ENCODE data around the gene RGL3.
"Not testable (repeated sequence)": the region's sequence is repeated elsewhere in the genome, so short reads cannot be mapped to it uniquely, and the experiment has no call there.

RGL3 gene, protein sequence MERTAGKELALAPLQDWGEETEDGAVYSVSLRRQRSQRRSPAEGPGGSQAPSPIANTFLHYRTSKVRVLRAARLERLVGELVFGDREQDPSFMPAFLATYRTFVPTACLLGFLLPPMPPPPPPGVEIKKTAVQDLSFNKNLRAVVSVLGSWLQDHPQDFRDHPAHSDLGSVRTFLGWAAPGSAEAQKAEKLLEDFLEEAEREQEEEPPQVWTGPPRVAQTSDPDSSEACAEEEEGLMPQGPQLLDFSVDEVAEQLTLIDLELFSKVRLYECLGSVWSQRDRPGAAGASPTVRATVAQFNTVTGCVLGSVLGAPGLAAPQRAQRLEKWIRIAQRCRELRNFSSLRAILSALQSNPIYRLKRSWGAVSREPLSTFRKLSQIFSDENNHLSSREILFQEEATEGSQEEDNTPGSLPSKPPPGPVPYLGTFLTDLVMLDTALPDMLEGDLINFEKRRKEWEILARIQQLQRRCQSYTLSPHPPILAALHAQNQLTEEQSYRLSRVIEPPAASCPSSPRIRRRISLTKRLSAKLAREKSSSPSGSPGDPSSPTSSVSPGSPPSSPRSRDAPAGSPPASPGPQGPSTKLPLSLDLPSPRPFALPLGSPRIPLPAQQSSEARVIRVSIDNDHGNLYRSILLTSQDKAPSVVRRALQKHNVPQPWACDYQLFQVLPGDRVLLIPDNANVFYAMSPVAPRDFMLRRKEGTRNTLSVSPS

DNA sequence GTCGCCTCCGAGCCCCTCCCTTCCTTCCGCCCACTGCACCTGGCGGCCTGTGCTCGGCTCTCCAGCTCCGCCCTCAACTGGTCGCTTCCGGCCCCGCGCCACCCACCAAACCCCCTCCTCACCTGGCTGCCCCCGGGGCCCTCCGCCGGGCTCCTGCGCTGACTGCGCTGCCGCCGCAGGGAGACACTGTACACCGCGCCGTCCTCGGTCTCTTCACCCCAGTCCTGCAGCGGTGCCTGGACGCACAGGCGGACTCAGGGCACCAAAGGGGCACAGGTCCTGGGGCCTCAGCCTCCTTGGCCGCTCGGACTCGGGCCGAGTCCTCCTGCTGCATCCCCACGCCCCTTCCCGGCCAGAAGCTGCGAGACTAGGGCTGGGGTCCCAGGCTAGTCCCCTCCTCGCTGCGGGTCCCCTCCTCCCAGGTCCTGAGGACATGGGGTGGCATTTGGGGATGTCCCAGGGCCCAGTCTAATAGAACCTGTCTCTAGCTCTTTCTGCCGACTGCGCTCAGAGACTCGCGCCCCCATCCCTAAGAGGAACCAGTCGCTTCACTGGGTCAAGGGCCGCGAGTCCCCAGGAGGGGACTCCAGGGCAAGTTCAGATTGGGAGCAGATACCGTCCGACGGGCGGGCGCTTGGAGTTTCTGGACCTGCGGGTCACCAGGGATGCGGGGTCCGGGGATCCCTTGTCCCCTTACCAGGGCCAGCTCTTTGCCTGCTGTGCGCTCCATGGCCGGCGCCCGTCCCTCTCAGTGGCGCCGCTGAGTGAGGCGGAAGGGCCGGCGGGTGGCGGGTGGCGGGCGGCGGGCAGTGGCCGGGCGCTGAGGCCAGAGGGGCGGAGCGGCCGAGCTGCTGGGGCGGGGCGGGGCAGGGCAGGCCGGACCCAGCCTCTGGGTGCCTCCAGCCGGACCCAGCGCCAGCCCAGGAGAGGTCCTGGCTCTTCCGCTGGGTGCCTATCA lies at the start of gene RGL3:
Gene RGL3, minus strand, starts transcription at position 766 of the 958 bp plus-strand sequence. Its CDS starts 36 bp downstream, at position 730.
- peak; percentile 5 for DNase-seq

DNA sequence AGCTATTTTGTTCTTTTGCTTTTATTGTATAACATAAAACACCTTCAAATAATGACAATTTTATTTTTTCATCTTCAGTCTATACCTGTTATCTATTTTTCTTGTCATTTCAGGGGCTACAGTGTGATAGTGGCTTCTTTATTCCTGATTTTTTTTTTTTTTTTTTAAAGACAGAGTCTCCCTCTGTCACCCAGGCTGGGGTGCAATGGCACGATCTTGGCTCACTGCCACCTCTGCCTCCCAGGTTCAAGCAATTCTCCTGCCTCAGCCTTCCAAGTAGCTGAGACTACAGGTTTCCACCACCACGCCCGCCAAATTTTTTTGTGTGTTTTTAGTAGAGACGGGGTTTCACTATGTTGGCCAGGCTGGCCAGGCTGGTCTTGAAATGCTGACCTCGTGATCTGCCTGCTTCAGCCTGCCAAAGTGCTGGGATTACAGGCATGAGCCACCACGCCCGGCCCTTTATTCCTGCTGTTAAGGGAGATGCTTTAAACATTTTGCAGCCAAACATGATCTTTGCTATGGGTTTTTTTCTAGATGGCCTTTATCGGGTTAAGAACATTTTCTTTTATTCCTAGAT lies 49.2 kb upstream of the RGL3 start:
- DNase-seq: not testable (repeated sequence)

DNA sequence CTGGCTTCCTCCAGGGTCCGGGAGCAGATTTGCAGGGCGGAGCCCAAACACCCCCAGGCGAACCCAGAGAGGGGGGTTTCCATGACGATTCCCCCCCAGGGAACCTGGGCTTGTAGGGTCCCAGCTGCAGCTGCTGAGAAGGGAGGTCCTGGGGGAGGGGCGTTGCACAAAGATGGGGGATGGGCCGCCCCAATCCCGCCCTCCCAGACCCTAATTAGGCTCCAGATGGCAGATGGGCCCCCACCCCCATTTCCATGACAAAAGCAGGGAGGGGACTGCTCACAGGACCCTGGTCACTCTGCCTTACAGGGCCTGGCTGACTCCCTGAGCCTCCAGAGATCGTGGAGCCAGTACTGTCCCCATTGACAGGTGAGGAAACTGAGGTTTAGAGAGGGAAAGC lies 46.5 kb upstream of the RGL3 start:
- DNase-seq: no peak

DNA sequence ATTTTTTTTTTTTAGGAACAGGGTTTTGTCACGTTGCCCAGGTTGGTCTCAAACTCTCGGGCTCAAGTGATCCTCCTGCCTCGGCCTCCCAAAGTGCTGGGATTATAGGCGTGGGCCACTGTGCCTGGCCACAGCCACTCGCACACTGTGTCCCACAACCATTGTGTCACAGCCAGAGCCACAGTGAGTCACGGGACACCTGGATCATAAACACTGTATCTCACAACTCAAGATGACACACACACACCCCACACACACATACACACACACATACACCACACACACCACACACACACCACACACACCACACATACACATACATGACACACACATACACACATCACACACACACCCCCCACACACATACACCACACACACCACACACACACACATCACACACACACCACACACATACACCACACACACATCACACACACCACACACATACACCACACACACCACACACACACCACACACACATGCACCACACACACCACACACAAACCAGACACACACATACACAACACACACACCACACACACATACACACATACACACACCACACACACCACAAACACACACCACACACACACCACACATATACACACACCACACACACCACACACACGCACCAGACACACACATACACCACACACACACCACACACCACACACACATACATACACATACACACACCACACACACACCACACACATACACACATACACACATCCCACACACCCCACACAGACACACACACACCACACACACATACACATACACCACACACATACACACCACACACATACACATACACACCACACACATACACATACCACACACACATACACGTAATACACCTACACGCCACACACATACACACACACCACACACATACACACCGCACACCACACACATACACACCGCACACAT lies 45.5 kb upstream of the RGL3 start:
- DNase-seq: no peak

DNA sequence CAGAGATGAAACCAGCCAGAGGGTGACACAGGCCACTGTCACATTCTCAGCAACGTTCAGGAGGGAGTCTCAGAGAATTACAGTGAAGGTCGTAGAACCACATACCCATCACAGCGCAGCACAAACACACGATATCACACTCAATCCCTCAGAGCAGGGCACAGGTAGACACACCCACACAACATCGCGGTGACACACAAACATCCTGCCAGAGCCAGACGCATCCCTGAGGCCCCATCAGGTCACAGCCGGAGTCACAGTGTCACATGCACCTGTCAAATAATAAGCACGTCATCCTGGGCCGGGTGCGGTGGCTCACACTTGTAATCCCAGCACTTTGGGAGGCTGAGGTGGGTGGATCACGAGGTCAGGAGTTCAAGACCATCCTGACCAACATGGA lies 44.3 kb upstream of the RGL3 start:
- peak; percentile 21 for DNase-seq

DNA sequence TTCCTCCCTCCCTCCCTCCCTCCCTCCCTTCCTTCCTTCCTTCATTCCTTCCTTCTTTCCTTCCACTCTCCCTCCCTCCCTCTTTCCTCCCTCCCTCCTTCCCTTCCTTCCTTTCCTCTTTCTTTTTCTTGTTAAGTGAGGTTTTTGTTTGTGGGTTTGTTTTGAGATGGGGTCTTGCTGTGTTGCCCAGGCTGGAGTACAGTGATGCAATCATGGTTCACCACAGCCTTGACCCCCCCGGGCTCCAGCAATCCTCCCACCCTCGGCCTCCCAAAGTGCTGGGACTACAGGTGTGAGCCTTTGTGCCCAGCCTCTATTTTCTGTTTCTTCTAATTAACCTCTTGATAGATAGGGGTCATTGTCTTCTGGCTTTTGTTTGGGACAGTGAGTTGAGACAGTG lies 42.3 kb upstream of the RGL3 start:
- DNase-seq: no peak

DNA sequence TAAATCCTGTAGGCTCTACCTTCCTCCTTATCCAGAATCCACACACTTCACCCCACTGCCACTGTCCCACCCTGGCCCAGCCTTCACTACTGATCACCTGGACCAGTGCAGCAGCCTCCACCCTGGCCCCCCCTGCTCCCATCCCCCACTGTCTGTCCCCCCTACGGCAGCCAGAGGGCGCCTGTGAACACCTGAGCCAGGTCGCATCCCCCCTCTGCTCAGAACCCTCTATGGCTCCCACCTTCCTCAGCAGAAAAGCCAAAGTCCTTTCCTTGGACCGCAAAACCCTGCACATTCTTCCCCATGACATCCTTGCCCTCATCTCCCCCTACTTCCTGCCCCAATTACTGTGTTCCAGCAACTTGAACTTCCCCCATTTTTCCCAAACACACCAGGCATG lies 41.1 kb upstream of the RGL3 start:
- no peak for DNase-seq

DNA sequence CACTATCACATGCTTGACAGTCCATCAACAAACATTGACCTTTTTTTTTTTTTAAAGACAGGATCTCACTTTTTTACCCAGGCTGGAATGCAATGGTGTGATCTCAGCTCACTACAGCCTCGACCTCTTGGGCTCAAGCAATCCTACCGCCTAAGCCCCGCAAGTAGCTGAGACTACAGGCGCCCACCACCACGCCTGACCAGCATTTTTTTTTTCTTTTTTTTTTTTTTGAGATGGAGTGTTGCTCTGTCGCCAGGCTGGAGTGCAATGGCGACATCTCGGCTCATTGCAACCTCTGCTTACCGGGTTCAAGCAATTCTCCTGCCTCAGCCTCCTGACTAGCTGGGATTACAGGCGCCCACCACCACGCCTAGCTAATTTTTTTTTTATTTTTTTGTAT lies 39.8 kb upstream of the RGL3 start:
- not testable (repeated sequence) for DNase-seq

DNA sequence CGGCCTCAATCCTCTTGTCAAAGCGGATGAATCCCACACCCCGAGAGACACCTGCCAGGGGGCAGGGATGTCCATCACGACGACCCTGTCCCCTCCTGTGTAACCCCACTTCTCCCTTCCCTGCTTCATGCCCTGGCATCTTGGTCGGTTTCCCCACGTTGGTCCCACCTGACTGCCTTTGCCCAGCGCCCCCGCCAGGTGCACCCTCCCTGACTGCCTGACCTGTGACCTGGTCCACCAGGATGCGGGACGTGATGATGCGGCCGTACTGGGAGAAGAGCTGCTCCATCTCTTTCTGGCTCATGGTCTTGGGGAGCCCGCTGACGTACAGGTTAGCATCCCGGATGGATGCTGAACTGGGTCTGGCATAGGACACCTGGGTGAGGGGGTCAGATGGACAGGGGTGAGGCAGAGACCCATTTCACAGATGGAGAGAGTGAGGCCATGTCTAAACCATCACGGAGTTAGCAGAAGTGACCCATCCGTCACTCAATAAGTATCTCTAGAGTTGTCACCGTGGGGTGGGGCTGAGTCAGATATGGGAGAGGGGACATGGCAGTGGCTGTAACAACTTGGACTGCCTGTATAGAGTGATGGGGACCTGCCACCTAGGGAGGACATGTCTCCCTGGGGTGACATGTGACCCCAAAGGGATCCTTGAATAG lies 39.3 kb upstream of the RGL3 start:
- no peak for DNase-seq

DNA sequence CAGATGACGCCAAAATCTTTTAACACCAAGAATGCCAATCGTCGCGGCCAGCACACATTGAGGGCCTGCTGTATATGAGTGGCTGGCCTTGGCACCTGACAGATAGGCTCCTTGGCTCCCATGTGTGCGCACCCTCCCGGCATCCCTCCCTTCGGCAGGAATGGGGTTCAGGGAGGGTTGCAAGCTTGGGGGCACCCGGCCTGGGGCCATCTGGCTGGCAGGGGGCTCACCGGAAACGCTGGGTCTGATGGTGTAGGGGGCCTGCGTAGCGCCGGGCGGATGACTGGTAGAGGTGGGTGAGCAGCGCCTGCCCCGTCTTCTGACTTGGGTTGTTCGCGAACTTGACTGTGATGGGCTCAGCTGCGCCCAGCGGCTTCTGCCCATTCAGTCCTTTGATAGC lies 38.7 kb upstream of the RGL3 start:
- no peak for DNase-seq

DNA sequence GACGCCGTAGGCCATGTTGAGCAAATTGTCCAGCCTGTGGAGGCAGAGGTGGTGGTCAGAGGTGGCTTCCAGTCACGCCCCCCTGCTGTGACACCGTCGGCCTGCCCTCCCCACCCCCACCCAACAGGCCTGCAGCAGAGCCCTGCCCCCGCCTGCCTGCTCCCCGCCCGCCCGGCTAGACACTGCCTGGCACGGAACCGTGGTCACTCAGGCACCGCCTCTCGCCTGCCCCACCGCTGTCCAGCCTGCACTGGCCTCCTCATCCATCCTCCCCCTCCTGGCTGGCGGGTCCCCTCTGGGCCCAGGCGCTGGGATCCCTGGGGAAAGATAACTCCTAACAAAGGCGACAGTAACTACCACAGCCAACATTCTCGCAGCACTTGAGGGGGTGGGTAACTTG lies 38.0 kb upstream of the RGL3 start:
- no peak for DNase-seq

DNA sequence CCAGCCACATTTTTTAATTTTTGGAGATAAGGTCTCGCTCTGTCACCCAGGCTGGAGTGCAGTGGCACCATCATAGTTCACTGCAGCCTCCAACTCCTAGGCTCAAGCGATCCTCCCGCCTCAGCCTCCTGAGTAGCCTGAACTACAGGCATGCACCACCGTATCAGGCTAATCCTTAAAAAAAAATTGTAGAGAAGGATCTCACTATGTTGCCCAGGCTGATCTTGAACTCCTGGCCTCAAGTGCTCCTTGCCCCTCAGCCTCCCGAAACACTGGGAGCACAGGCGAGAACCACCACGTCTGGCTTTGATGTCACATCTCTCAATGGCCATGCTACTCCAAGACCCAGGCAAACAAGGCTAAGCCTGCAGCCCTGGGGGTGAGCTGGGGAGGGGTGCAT lies 37.5 kb upstream of the RGL3 start:
- DNase-seq: no peak

DNA sequence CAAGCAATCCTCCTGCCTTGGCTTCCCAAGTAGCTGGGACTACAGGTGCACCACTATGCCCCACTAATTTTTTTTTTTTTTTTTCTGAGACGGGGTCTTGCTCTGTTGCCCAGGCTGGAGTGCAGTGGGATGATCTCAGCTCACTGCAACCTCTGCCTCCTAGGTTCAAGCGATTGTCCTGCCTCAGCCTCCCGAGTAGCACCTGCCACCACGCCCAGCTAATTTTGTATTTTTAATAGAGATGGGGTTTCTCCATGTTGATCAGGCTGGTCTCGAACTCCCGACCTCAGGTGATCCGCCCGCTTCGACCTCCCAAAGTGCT lies 36.1 kb upstream of the RGL3 start:
- not testable (repeated sequence) for DNase-seq

DNA sequence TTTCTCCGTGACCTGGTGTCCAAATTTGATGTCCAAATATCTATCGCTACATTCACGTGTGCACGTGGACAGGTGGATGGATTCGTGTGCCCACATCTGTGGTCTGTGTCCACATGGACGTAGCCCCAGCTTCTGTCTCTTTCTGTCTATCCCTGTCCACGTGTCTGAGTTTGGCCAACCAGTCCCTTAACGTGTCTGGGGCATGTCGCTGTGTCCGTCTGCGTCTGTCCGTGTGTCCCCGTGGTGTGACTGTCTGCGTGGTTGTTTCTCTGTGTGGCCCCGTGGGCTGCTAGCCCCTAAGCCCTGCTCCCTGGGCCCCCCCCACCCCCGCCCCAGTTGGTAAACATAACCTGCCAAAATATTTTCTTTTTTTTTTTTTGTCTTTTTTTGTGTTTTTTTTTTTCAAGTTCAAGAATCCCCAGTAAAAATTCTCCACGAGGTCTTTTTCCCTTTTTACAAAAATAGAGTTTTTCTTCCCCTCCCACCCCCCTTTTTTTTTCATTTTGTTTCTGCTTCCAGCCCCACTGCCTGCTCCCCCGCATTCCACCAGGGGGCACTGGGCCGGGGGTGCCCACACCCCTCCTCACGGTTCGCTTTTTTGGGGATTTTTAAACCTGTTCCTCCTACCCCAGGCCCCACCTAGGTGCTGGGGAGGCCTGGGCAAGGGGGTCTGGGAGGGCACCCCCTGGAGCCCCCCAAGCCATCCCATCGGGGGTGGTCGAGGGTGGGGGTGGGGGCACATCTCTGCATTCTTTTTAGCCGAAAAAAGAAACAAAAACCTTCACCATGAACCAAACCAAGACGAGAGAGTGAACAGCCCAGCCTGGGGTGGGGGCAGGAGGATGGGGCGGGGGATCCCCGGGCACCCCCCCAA lies 34.6 kb upstream of the RGL3 start:
- DNase-seq: peak; percentile 23

DNA sequence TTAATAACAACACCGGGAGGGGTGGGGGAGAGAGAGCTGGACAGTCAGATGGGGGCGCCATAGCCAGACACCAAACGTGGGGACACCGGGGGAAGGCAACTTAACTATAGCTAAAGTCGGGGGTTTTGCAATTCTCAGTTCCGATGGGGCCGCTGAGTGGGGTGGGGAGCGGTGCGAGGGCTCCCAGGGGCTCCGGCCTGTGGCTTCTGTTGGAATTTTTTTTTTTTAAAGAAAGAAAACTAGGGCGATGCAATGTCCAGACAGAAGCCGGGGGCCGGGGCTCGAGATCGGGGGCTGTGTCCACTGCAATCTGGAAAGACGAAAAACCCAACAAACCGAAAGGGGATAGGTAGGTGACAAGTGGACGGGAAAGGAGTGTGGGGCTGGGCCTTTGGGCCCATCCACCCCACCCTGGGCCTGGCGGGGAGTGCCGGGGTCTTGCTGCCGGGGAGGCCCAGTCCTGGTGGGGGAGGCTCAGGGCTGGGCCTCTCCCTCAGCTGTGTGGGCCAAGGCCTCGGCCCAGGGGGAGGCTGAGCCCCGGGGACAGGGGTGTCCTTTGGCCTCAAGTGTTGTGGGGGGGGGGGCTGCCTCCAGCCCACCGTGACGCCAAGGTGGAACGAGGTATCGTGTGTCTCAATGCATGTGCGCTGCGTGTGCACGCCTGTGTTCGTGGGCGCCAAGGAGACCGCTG lies 33.7 kb upstream of the RGL3 start:
- DNase-seq: no peak

DNA sequence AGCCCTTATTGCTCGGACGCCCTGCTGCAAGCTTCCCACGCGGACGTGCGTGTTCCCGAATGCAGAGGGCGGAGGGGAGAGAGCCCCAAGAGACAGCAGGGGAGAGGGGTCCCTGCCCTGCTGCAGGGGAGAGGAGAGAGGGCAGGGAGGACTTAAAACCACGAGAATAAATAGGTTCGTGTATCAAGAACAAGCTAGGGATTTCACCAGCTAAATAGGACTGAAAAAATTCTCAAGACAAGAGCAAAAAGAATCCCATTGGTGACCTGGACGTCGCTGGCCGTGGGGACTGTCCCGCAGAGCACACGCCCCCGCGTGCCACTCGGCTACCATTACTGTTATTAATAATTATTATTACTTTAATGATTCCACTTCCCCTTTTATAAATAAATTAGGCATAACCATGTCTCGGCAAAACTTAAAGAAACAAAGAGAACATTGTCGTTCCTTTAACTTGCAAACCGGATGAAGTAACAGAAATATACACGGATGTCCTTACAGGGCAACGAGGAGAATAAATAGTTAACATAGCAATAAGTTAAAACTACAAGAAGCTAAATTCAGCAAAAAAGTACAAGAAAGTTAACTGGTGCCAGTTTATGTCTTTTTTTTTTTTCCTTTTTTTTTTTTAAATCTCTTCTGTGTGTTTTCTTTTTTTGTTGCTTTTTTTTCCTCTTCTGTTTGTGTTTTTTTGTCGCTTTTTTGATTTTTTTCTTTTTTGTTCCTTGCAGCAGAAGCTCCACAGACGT lies 32.9 kb upstream of the RGL3 start:
- no peak for DNase-seq

DNA sequence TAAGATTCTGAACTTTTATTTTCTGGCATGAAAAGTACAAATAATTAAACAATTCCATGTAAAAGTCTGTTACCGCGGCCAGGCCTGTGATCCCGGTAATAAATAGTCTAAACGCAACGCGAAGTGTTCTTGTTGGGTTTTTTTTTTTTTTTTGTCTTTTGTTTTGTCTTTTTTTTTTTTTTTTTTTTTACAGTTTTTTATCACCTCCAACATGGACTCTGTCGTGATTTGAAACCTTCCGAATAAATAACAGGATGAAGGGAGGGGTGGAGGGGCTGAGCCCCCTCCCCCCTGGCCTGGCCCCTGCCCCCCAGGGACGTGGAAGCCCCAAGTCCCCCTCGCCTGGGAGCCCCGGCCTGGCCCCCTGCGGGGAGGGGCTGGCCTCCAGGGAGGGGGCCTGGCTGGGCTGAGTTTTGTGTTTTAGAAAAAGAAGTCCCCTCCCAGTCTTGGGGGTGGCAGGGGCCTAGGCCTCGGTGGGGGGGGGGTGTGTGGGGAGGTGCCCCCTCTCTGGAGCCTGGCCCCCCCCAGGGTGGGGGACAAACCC lies 32.3 kb upstream of the RGL3 start:
- no peak for DNase-seq

DNA sequence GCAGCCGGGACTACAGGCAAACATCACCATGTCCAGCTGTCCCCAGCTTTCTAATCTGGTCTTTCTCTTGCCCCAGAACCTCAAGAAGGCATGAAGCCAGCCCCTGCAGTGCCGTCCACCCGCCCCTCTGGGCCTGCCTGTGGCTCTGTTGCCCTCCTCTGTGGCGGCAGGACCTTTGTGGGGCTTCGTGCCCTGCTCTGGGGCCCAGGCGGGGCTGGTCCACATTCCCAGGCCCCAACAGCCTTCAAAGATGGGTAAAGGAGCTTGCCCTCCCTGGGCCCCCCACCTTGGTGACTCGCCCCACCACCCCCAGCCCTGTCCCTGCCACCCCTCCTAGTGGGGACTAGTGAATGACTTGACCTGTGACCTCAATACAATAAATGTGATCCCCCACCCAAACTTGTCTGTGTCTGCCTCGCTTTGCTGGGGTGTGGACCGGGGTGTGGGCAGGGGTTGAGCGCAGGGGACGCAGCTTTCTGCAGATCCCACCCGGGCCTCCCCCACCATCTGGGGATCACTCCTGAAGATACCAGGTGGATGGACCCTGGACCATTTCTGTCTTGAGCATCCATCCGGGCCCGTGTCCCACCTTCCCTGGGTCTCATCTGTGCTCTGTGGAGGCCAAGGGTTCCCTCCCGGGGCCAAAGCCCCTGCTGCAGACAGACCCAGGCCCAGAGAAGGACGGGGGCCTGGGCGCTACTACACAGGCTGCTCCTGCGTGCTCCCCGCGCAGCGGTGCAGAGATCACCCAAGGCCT lies 31.6 kb upstream of the RGL3 start:
- DNase-seq: no peak

Data from CD4-positive, alpha-beta T cell treated with Interleukin-21 for 1 hour (primary cell).